Neural cell (in vitro differentiated cells): ENCODE data around the gene TMEM273. TPM values are rescaled to one million over a fixed set of nuclear protein-coding genes. Genes with fewer than 3 reads are reported as not detected.

Source experiments
- H2AFZ ChIP-seq: fragments of 200-600, 300-800 bp; sonication (generic), shearing (Covaris generic); 2 replicates; pipeline ENCODE4 v1.6.0; 2014; ENCODE audit warnings: low read depth, mild to moderate bottlenecking, antibody characterized with exemption, low read length, moderate library complexity
- H3F3A ChIP-seq: fragments of 200-600 bp; shearing (Covaris generic); 2 replicates; pipeline ENCODE4 v1.6.1; 2016; ENCODE audit warnings: mild to moderate bottlenecking, moderate library complexity, mixed read lengths, antibody characterized with exemption, low read length; ENCODE audit not compliant: insufficient read depth, poor library complexity, severe bottlenecking
- H3K27ac ChIP-seq: fragments of 200-600, 300-800 bp; sonication (generic), shearing (Covaris generic); 2 replicates; pipeline ENCODE4 v1.5.1; 2014; ENCODE audit warnings: mild to moderate bottlenecking, low read length, moderate library complexity
- H3K27me3 ChIP-seq: fragments of 300-800, 200-600 bp; sonication (generic), shearing (Covaris generic); 2 replicates; pipeline ENCODE4 v1.6.0; 2014; ENCODE audit warnings: mild to moderate bottlenecking, low read depth, low read length, moderate library complexity; ENCODE audit not compliant: insufficient read depth
- H3K36me3 ChIP-seq: fragments of 300-800, 200-600 bp; sonication (generic), shearing (Covaris generic); 2 replicates; pipeline ENCODE4 v1.5.1; 2014; ENCODE audit warnings: mild to moderate bottlenecking, antibody characterized with exemption, low read length, moderate library complexity; ENCODE audit not compliant: insufficient read depth
- H3K4me2 ChIP-seq: fragments of 300-800, 200-600 bp; sonication (generic), shearing (Covaris generic); 2 replicates; pipeline ENCODE4 v1.6.0; 2014; ENCODE audit warnings: mild to moderate bottlenecking, low read length
- H3K4me3 ChIP-seq: fragments of 300-800, 200-600 bp; sonication (generic), shearing (Covaris generic); 2 replicates; pipeline ENCODE4 v1.5.1; 2014; ENCODE audit warnings: mild to moderate bottlenecking, low read length, moderate library complexity
- H3K79me2 ChIP-seq: fragments of 200-600 bp; shearing (Covaris generic); replicated peaks from 2 replicates; pipeline ENCODE4 v1.6.0; 2014; ENCODE audit warnings: mild to moderate bottlenecking, low read length, moderate library complexity; ENCODE audit not compliant: insufficient read depth
- H3K9ac ChIP-seq: fragments of 300-800, 200-600 bp; sonication (generic), shearing (Covaris generic); 2 replicates; pipeline ENCODE4 v1.6.1; 2016; ENCODE audit warnings: mild to moderate bottlenecking, low read length, mixed read lengths
- H3K9me2 ChIP-seq: fragments of 200-600 bp; shearing (Covaris generic); 2 replicates; pipeline ENCODE4 v1.6.1; 2016; ENCODE audit warnings: mild to moderate bottlenecking, low read length, mixed read lengths; ENCODE audit not compliant: insufficient read depth
- H3K9me3 ChIP-seq: fragments of 200-600, 300-800 bp; sonication (generic), shearing (Covaris generic); 2 replicates; pipeline ENCODE4 v1.6.1; 2016; ENCODE audit warnings: mild to moderate bottlenecking, mixed run types, low read length, moderate library complexity, mixed read lengths
- H4K20me1 ChIP-seq: fragments of 200-600 bp; shearing (Covaris generic); 2 replicates; pipeline ENCODE4 v1.6.1; 2016; ENCODE audit warnings: mild to moderate bottlenecking, mixed run types; ENCODE audit not compliant: insufficient read depth
- EP300 ChIP-seq: fragments of 450-650 bp; conservative IDR thresholded peaks from 2 replicates; pipeline ENCODE4 v1.6.1; 2014; ENCODE audit warnings: antibody characterized with exemption, mild to moderate bottlenecking, moderate library complexity; ENCODE audit not compliant: poor library complexity, severe bottlenecking
- EZH2 ChIP-seq: fragments of 200-600, 300-800 bp; shearing (Covaris generic), sonication (generic); IDR thresholded peaks from 2 replicates; pipeline ENCODE4 v1.6.1; 2014; ENCODE audit warnings: antibody characterized with exemption, low read length, borderline replicate concordance, mild to moderate bottlenecking; ENCODE audit not compliant: insufficient read depth, poor library complexity, severe bottlenecking
- MXI1 ChIP-seq: fragments of 450-650 bp; conservative IDR thresholded peaks from 2 replicates; pipeline ENCODE4 v1.6.1; 2014; ENCODE audit warnings: antibody characterized with exemption, mild to moderate bottlenecking; ENCODE audit not compliant: poor library complexity, severe bottlenecking
- POLR2AphosphoS5 ChIP-seq: IDR thresholded peaks from 2 replicates; pipeline ENCODE4 v1.6.1; 2012
- RAD21 ChIP-seq: fragments of 450-650 bp; conservative IDR thresholded peaks from 2 replicates; pipeline ENCODE4 v1.6.1; 2014; ENCODE audit warnings: antibody characterized with exemption, mild to moderate bottlenecking, moderate library complexity
- SMC3 ChIP-seq: fragments of 450-650 bp; conservative IDR thresholded peaks from 2 replicates; pipeline ENCODE4 v1.6.1; 2014; ENCODE audit warnings: antibody characterized with exemption, mild to moderate bottlenecking, moderate library complexity; ENCODE audit not compliant: poor library complexity
- TAF1 ChIP-seq: IDR thresholded peaks from 2 replicates; pipeline ENCODE4 v1.6.1; 2012; ENCODE audit warnings: low read depth
- polyA plus RNA-seq: library from polyadenylated mRNA; depleted of rRNA; stranded (reverse); fragments of >200 nt; gene quantifications from 2 replicates; pipeline ENCODE4 v1.2.3, GENCODE V29; 2014
- TF ChIP-seq, protein P1 (sequence below): IDR thresholded peaks from 2 replicates; pipeline ENCODE4 v1.6.1; 2012; ENCODE audit warnings: borderline replicate concordance
- TF ChIP-seq, protein P2 (sequence below): fragments of 450-650 bp; IDR thresholded peaks from 2 replicates; pipeline ENCODE4 v1.5.1; 2014; ENCODE audit warnings: antibody characterized with exemption, mild to moderate bottlenecking, moderate library complexity; ENCODE audit not compliant: poor library complexity, severe bottlenecking

The TMEM273 gene
- polyA plus RNA-seq, 1 donor from 2014 or later, result not detected

DNA sequence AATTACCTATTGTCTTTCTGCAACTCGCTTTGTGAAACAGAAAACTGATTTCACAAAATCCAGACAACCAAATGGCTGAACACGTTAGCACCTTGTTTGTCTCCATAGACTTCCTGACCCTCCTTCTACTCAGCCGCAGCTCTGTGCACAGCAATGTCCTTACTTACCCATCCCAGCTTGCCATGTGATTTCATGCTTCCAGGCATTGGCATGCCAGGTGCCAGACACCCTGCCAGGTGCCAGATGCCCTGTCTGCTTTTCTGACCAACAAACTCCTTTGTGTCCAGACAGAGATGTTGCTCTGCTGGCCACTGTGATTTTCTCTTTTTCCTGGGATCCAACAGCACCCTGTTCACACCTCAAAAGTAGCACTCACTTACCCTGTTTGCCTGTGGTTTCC lies 38.3 kb downstream of the TMEM273 start:
- no peak overlapping the region for H3K9ac ChIP-seq
- TF ChIP-seq EP300, result no peak
- TF ChIP-seq, protein P1, sequence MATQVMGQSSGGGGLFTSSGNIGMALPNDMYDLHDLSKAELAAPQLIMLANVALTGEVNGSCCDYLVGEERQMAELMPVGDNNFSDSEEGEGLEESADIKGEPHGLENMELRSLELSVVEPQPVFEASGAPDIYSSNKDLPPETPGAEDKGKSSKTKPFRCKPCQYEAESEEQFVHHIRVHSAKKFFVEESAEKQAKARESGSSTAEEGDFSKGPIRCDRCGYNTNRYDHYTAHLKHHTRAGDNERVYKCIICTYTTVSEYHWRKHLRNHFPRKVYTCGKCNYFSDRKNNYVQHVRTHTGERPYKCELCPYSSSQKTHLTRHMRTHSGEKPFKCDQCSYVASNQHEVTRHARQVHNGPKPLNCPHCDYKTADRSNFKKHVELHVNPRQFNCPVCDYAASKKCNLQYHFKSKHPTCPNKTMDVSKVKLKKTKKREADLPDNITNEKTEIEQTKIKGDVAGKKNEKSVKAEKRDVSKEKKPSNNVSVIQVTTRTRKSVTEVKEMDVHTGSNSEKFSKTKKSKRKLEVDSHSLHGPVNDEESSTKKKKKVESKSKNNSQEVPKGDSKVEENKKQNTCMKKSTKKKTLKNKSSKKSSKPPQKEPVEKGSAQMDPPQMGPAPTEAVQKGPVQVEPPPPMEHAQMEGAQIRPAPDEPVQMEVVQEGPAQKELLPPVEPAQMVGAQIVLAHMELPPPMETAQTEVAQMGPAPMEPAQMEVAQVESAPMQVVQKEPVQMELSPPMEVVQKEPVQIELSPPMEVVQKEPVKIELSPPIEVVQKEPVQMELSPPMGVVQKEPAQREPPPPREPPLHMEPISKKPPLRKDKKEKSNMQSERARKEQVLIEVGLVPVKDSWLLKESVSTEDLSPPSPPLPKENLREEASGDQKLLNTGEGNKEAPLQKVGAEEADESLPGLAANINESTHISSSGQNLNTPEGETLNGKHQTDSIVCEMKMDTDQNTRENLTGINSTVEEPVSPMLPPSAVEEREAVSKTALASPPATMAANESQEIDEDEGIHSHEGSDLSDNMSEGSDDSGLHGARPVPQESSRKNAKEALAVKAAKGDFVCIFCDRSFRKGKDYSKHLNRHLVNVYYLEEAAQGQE, result no peak
- no peak for TF ChIP-seq EZH2
- TF ChIP-seq SMC3, result no peak
- TF ChIP-seq, protein P2, sequence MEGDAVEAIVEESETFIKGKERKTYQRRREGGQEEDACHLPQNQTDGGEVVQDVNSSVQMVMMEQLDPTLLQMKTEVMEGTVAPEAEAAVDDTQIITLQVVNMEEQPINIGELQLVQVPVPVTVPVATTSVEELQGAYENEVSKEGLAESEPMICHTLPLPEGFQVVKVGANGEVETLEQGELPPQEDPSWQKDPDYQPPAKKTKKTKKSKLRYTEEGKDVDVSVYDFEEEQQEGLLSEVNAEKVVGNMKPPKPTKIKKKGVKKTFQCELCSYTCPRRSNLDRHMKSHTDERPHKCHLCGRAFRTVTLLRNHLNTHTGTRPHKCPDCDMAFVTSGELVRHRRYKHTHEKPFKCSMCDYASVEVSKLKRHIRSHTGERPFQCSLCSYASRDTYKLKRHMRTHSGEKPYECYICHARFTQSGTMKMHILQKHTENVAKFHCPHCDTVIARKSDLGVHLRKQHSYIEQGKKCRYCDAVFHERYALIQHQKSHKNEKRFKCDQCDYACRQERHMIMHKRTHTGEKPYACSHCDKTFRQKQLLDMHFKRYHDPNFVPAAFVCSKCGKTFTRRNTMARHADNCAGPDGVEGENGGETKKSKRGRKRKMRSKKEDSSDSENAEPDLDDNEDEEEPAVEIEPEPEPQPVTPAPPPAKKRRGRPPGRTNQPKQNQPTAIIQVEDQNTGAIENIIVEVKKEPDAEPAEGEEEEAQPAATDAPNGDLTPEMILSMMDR, result no peak
- TF ChIP-seq MXI1, result no peak
- TF ChIP-seq RAD21, result no peak
- no peak for TF ChIP-seq TAF1
- no peak for TF ChIP-seq POLR2AphosphoS5
- H2AFZ ChIP-seq, result no peak overlapping the region

DNA sequence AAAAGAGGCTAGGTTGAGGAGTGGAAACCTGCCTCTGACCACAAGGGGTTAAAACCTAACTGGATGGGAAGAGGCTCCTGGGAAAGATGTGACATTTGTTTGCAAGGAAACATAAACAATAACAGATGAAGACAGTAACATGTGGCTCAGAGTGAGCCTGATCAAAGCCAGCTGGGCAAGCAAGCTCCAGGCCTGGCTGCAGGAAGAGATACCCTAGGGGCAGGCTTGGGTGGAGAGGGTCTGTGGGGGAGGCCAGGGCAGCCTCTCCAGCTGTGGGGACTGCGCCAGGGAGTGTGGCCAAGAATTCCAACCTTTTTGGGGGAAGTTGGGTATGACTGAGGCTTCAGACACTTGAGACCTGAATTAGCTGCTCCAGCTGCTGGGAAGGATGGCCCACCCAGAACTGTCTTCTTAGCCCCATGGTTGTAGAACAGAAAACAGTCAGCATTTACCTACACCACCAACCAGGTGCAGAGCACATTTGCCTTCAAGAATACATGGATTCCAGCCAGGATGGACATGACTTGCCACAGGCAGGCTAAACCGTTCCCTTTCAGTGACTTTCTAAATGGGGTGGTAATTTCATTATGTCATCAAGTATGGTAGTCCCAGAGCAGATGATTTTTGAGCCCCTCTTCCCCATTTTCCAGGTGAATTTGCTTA lies 44.0 kb downstream of the TMEM273 start:
- Histone ChIP-seq H3K27ac (no peak overlapping the region), H3K9me2 (no peaks in the 10 kb centered on the region), H3K9me3 (no peaks in the 10 kb centered on the region), H3F3A (no peaks in the 10 kb centered on the region), H3K9ac (no peak overlapping the region), H3K79me2 (no peaks in the 10 kb centered on the region), H3K4me3 (no peak overlapping the region), H2AFZ (no peak overlapping the region), H3K4me2 (no peak overlapping the region), H3K27me3 (no peaks in the 10 kb centered on the region), H4K20me1 (no peaks in the 10 kb centered on the region), H3K36me3 (no peaks in the 10 kb centered on the region)
- TF ChIP-seq, protein P2, result no peak
- TF ChIP-seq TAF1, result no peak
- TF ChIP-seq EP300, result no peak
- TF ChIP-seq POLR2AphosphoS5, result no peak
- TF ChIP-seq, protein P1, result no peak
- TF ChIP-seq MXI1, result no peak
- no peak for TF ChIP-seq EZH2
- TF ChIP-seq SMC3, result no peak
- no peak for TF ChIP-seq RAD21

More for the DNA sequence above, 38.3 kb downstream of the TMEM273 start:
- Histone ChIP-seq H3K27me3 (no peaks in the 10 kb centered on the region), H4K20me1 (no peaks in the 10 kb centered on the region), H3K27ac (no peak overlapping the region), H3K36me3 (no peaks in the 10 kb centered on the region), H3K9me2 (no peaks in the 10 kb centered on the region), H3K4me2 (no peak overlapping the region), H3K4me3 (no peak overlapping the region), H3K9me3 (no peaks in the 10 kb centered on the region), H3K79me2 (no peaks in the 10 kb centered on the region), H3F3A (no peaks in the 10 kb centered on the region)
